ENCODE data around the gene TMEM170A.

The TMEM170A gene

GRCh38 chr16:75415169-75415905, 49.2 kb downstream of the TMEM170A start:
- H3K27me3 ChIP-seq (ENCODE audit: control insufficient read depth, insufficient read depth, low read length), result no peaks in the 10 kb centered on the region
- H3K27ac ChIP-seq (ENCODE audit: low read length), result no peak overlapping the region
- peaks cover 19% of the 10 kb centered on the region for H3K4me1 ChIP-seq (ENCODE audit: control insufficient read depth, low read depth, low read length)
- H3K9ac ChIP-seq (ENCODE audit: low read length), result no peak overlapping the region
- H3K4me3 ChIP-seq (ENCODE audit: low read length), result no peak overlapping the region
- H3K9me3 ChIP-seq (ENCODE audit: control insufficient read depth, low read depth, low read length), result no peaks in the 10 kb centered on the region
- peaks cover 15% of the 10 kb centered on the region for H3K36me3 ChIP-seq (ENCODE audit: control insufficient read depth, low read depth, low read length)

GRCh38 chr16:75413951-75414350, 50.5 kb downstream of the TMEM170A start:
- peaks cover 28% of the 10 kb centered on the region for H3K36me3 ChIP-seq (ENCODE audit: control insufficient read depth, low read depth, low read length)
- H3K27me3 ChIP-seq (ENCODE audit: control insufficient read depth, insufficient read depth, low read length), result no peaks in the 10 kb centered on the region
- no peak overlapping the region for H3K4me3 ChIP-seq (ENCODE audit: low read length)
- H3K9me3 ChIP-seq (ENCODE audit: control insufficient read depth, low read depth, low read length), result no peaks in the 10 kb centered on the region
- no peak overlapping the region for H3K27ac ChIP-seq (ENCODE audit: low read length)
- H3K4me1 ChIP-seq (ENCODE audit: control insufficient read depth, low read depth, low read length), result peaks cover 8% of the 10 kb centered on the region
- no peak overlapping the region for H3K9ac ChIP-seq (ENCODE audit: low read length)

- H3K36me3 ChIP-seq (ENCODE audit: control insufficient read depth, low read depth, low read length), result peaks cover 40% of the 10 kb centered on the region
Measured at GRCh38 chr16:75406943-75407342, 57.5 kb downstream of the TMEM170A start.

GRCh38 chr16:75402821-75403475, 61.5 kb downstream of the TMEM170A start:
- no peak overlapping the region for H3K27ac ChIP-seq (ENCODE audit: low read length)
- no peak overlapping the region for H3K9ac ChIP-seq (ENCODE audit: low read length)
- no peaks in the 10 kb centered on the region for H3K27me3 ChIP-seq (ENCODE audit: control insufficient read depth, insufficient read depth, low read length)
- no peaks in the 10 kb centered on the region for H3K4me1 ChIP-seq (ENCODE audit: control insufficient read depth, low read depth, low read length)
- peaks cover 13% of the 10 kb centered on the region for H3K36me3 ChIP-seq (ENCODE audit: control insufficient read depth, low read depth, low read length)
- H3K4me3 ChIP-seq (ENCODE audit: low read length), result no peak overlapping the region
- no peaks in the 10 kb centered on the region for H3K9me3 ChIP-seq (ENCODE audit: control insufficient read depth, low read depth, low read length)

More at GRCh38 chr16:75406943-75407342, 57.5 kb downstream of the TMEM170A start:
- Histone ChIP-seq H3K9me3 (ENCODE audit: control insufficient read depth, low read depth, low read length) (no peaks in the 10 kb centered on the region), H3K4me3 (ENCODE audit: low read length) (no peak overlapping the region), H3K9ac (ENCODE audit: low read length) (no peak overlapping the region), H3K27ac (ENCODE audit: low read length) (no peak overlapping the region), H3K4me1 (ENCODE audit: control insufficient read depth, low read depth, low read length) (no peaks in the 10 kb centered on the region), H3K27me3 (ENCODE audit: control insufficient read depth, insufficient read depth, low read length) (no peaks in the 10 kb centered on the region)

GRCh38 chr16:75402159-75402820, 62.2 kb downstream of the TMEM170A start:
- Histone ChIP-seq H3K27me3 (ENCODE audit: control insufficient read depth, insufficient read depth, low read length) (no peaks in the 10 kb centered on the region), H3K36me3 (ENCODE audit: control insufficient read depth, low read depth, low read length) (peaks cover 9% of the 10 kb centered on the region), H3K4me3 (ENCODE audit: low read length) (no peak overlapping the region), H3K4me1 (ENCODE audit: control insufficient read depth, low read depth, low read length) (no peaks in the 10 kb centered on the region), H3K9ac (ENCODE audit: low read length) (no peak overlapping the region), H3K27ac (ENCODE audit: low read length) (no peak overlapping the region), H3K9me3 (ENCODE audit: control insufficient read depth, low read depth, low read length) (no peaks in the 10 kb centered on the region)

GRCh38 chr16:75401691-75402090, 62.8 kb downstream of the TMEM170A start:
- no peak overlapping the region for H3K9ac ChIP-seq (ENCODE audit: low read length)
- H3K9me3 ChIP-seq (ENCODE audit: control insufficient read depth, low read depth, low read length), result no peaks in the 10 kb centered on the region
- H3K36me3 ChIP-seq (ENCODE audit: control insufficient read depth, low read depth, low read length), result peaks cover 4% of the 10 kb centered on the region
- H3K4me1 ChIP-seq (ENCODE audit: control insufficient read depth, low read depth, low read length), result no peaks in the 10 kb centered on the region
- no peak overlapping the region for H3K27ac ChIP-seq (ENCODE audit: low read length)
- no peak overlapping the region for H3K4me3 ChIP-seq (ENCODE audit: low read length)
- no peaks in the 10 kb centered on the region for H3K27me3 ChIP-seq (ENCODE audit: control insufficient read depth, insufficient read depth, low read length)

- no peaks in the 10 kb centered on the region for H3K27me3 ChIP-seq (ENCODE audit: control insufficient read depth, insufficient read depth, low read length)
- H3K9ac ChIP-seq (ENCODE audit: low read length), result no peak overlapping the region
- no peak overlapping the region for H3K4me3 ChIP-seq (ENCODE audit: low read length)
- no peak overlapping the region for H3K27ac ChIP-seq (ENCODE audit: low read length)
- H3K36me3 ChIP-seq (ENCODE audit: control insufficient read depth, low read depth, low read length), result peaks cover 10% of the 10 kb centered on the region
- no peaks in the 10 kb centered on the region for H3K4me1 ChIP-seq (ENCODE audit: control insufficient read depth, low read depth, low read length)
- no peaks in the 10 kb centered on the region for H3K9me3 ChIP-seq (ENCODE audit: control insufficient read depth, low read depth, low read length)
Measured at GRCh38 chr16:75398333-75398732, 66.2 kb downstream of the TMEM170A start.

- no peaks in the 10 kb centered on the region for H3K9me3 ChIP-seq (ENCODE audit: control insufficient read depth, low read depth, low read length)
- H3K27ac ChIP-seq (ENCODE audit: low read length), result no peak overlapping the region
- H3K9ac ChIP-seq (ENCODE audit: low read length), result no peak overlapping the region
- no peaks in the 10 kb centered on the region for H3K27me3 ChIP-seq (ENCODE audit: control insufficient read depth, insufficient read depth, low read length)
- H3K4me1 ChIP-seq (ENCODE audit: control insufficient read depth, low read depth, low read length), result no peaks in the 10 kb centered on the region
- no peak overlapping the region for H3K4me3 ChIP-seq (ENCODE audit: low read length)
- peaks cover 33% of the 10 kb centered on the region for H3K36me3 ChIP-seq (ENCODE audit: control insufficient read depth, low read depth, low read length)
Measured at GRCh38 chr16:75394941-75395340, 69.5 kb downstream of the TMEM170A start.
